OCI-LY3 (cell line): ENCODE results near the gene ADGRD1.

Source experiments
- H2AFZ ChIP-seq: fragments of 200-600, 300-600 bp; shearing (Covaris generic); 2 replicates; pipeline ENCODE4 v1.6.0; 2014; ENCODE audit warnings: antibody characterized with exemption, low read depth, low read length
- H3K27ac ChIP-seq: fragments of 200-600, 300-600 bp; sonication (generic); 2 replicates; pipeline ENCODE4 v1.5.1; 2014; ENCODE audit warnings: mild to moderate bottlenecking, low read length, moderate library complexity, mixed read lengths
- H3K27me3 ChIP-seq: fragments of 200-600, 300-600 bp; sonication (generic); 2 replicates; pipeline ENCODE4 v1.6.1; 2014; ENCODE audit warnings: low read depth, low read length, mixed read lengths
- H3K36me3 ChIP-seq: fragments of 200-600, 300-600 bp; sonication (generic); replicated peaks from 2 replicates; pipeline ENCODE3; 2014; ENCODE audit warnings: low read depth, low read length, mixed read lengths
- H3K4me1 ChIP-seq: fragments of 300-600, 200-600 bp; sonication (generic); 2 replicates; pipeline ENCODE4 v1.6.1; 2014; ENCODE audit warnings: low read length, mixed read lengths
- H3K4me2 ChIP-seq: fragments of 200-600, 300-600 bp; sonication (generic); 2 replicates; pipeline ENCODE4 v1.6.1; 2014; ENCODE audit warnings: low read length, mixed read lengths
- H3K4me3 ChIP-seq: fragments of 300-600, 200-600 bp; sonication (generic); 2 replicates; pipeline ENCODE4 v1.5.1; 2014; ENCODE audit warnings: antibody characterized with exemption, mild to moderate bottlenecking, low read length, moderate library complexity
- H3K79me2 ChIP-seq: fragments of 300-600, 200-600 bp; shearing (Covaris generic); 2 replicates; pipeline ENCODE4 v1.6.1; 2014; ENCODE audit warnings: mild to moderate bottlenecking, low read length, mixed read lengths
- H3K9ac ChIP-seq: fragments of 300-600, 200-600 bp; shearing (Covaris generic); 2 replicates; pipeline ENCODE4 v1.6.0; 2014; ENCODE audit warnings: mild to moderate bottlenecking, low read length, moderate library complexity
- H3K9me3 ChIP-seq: fragments of 200-600, 300-600 bp; shearing (Covaris generic); 2 replicates; pipeline ENCODE4 v1.6.1; 2014; ENCODE audit warnings: low read length, mixed read lengths; ENCODE audit not compliant: insufficient read depth
- H4K20me1 ChIP-seq: fragments of 200-600, 300-600 bp; sonication (generic); 2 replicates; pipeline ENCODE4 v1.6.1; 2016; ENCODE audit warnings: low read length, mixed read lengths; ENCODE audit not compliant: insufficient read depth
- CTCF ChIP-seq: fragments of 200-600, 300-600 bp; sonication (generic); IDR thresholded peaks from 2 replicates; pipeline ENCODE4 v1.5.1; 2014; ENCODE audit warnings: antibody characterized with exemption, low read length, low read depth
- EZH2phosphoT487 ChIP-seq: fragments of 200-600 bp; shearing (Covaris generic); IDR thresholded peaks from 2 replicates; pipeline ENCODE4 v1.6.1; 2018; ENCODE audit warnings: antibody characterized with exemption, mixed run types, low read depth

The ADGRD1 gene

GRCh38 chr12:130919086-130919485 lies 34.6 kb upstream of the ADGRD1 start:
- Histone ChIP-seq H3K9ac (no peak overlapping the region), H3K27ac (no peak overlapping the region), H4K20me1 (no peaks in the 10 kb centered on the region), H3K27me3 (peaks cover 8% of the 10 kb centered on the region; the same call in 1 of the 2 replicates), H3K36me3 (no peaks in the 10 kb centered on the region), H3K79me2 (no peaks in the 10 kb centered on the region), H3K4me2 (no peak overlapping the region), H3K9me3 (no peaks in the 10 kb centered on the region), H2AFZ (no peak overlapping the region), H3K4me1 (no peaks in the 10 kb centered on the region), H3K4me3 (no peak overlapping the region)
- no peak for TF ChIP-seq CTCF
- TF ChIP-seq EZH2phosphoT487, result no peak

GRCh38 chr12:130920119-130920703 lies 33.5 kb upstream of the ADGRD1 start:
- H3K79me2 ChIP-seq, result no peaks in the 10 kb centered on the region
- TF ChIP-seq EZH2phosphoT487 (no peak), CTCF (no peak)
- H3K9ac ChIP-seq, result no peak overlapping the region
- no peaks in the 10 kb centered on the region for H4K20me1 ChIP-seq
- H3K4me1 ChIP-seq, result no peaks in the 10 kb centered on the region
- H3K4me2 ChIP-seq, result no peak overlapping the region
- H3K4me3 ChIP-seq, result no peak overlapping the region
- no peak overlapping the region for H2AFZ ChIP-seq
- H3K27me3 ChIP-seq, result peaks cover 8% of the 10 kb centered on the region; the same call in 1 of the 2 replicates
- no peak overlapping the region for H3K27ac ChIP-seq
- H3K9me3 ChIP-seq, result no peaks in the 10 kb centered on the region
- H3K36me3 ChIP-seq, result no peaks in the 10 kb centered on the region

GRCh38 chr12:130920723-130921381 lies 32.9 kb upstream of the ADGRD1 start:
- TF ChIP-seq CTCF (no peak), EZH2phosphoT487 (no peak)
- peaks cover 8% of the 10 kb centered on the region; the same call in 1 of the 2 replicates for H3K27me3 ChIP-seq
- no peaks in the 10 kb centered on the region for H3K79me2 ChIP-seq
- no peaks in the 10 kb centered on the region for H4K20me1 ChIP-seq
- no peak overlapping the region for H3K9ac ChIP-seq
- H3K4me1 ChIP-seq, result no peaks in the 10 kb centered on the region
- no peak overlapping the region for H2AFZ ChIP-seq
- H3K27ac ChIP-seq, result no peak overlapping the region
- H3K4me3 ChIP-seq, result no peak overlapping the region
- no peaks in the 10 kb centered on the region for H3K36me3 ChIP-seq
- no peak overlapping the region for H3K4me2 ChIP-seq
- H3K9me3 ChIP-seq, result no peaks in the 10 kb centered on the region

- Histone ChIP-seq H3K79me2 (no peaks in the 10 kb centered on the region), H4K20me1 (no peaks in the 10 kb centered on the region), H3K4me1 (no peaks in the 10 kb centered on the region), H2AFZ (no peak overlapping the region), H3K27ac (no peak overlapping the region), H3K9me3 (no peaks in the 10 kb centered on the region), H3K36me3 (no peaks in the 10 kb centered on the region), H3K27me3 (peaks cover 8% of the 10 kb centered on the region; the same call in 1 of the 2 replicates), H3K9ac (no peak overlapping the region), H3K4me2 (no peak overlapping the region), H3K4me3 (no peak overlapping the region)
- no peak for TF ChIP-seq CTCF
- no peak for TF ChIP-seq EZH2phosphoT487
These were observed 31.2 kb upstream of the ADGRD1 start for GRCh38 chr12:130922511-130922953.
